Endothelial cell (in vitro differentiated cells): Measurements from ENCODE around the gene ZNF148. TPM values are rescaled to one million over a fixed set of nuclear protein-coding genes. Genes with fewer than 3 reads are reported as not detected.
"Not testable (repeated sequence)": the region's sequence is repeated elsewhere in the genome, so short reads cannot be mapped to it uniquely, and the experiment has no call there.

ENCODE experiments used
- DNase-seq: peaks from one replicate; pipeline ENCODE4 v3.0.0; 2021; ENCODE audit warnings: low spot score
- H3K27ac Mint-ChIP-seq: one replicate; pipeline ENCODE4 v1.8.0; 2021; ENCODE audit warnings: mixed read lengths, inconsistent platforms; ENCODE audit not compliant: unreplicated experiment
- H3K27me3 Mint-ChIP-seq: one replicate; pipeline ENCODE4 v1.8.0; 2021; ENCODE audit warnings: mild to moderate bottlenecking, moderate library complexity, mixed read lengths, inconsistent platforms; ENCODE audit not compliant: unreplicated experiment
- H3K36me3 Mint-ChIP-seq: one replicate; pipeline ENCODE4 v1.8.0; 2021; ENCODE audit warnings: mild to moderate bottlenecking, low read depth, mixed read lengths, inconsistent platforms; ENCODE audit not compliant: unreplicated experiment
- H3K4me1 Mint-ChIP-seq: one replicate; pipeline ENCODE4 v1.8.0; 2021; ENCODE audit warnings: mild to moderate bottlenecking, mixed read lengths, inconsistent platforms; ENCODE audit not compliant: unreplicated experiment
- H3K4me3 Mint-ChIP-seq: one replicate; pipeline ENCODE4 v1.8.0; 2021; ENCODE audit warnings: mild to moderate bottlenecking, mixed read lengths, inconsistent platforms; ENCODE audit not compliant: unreplicated experiment
- H3K9me3 Mint-ChIP-seq: one replicate; pipeline ENCODE4 v1.8.0; 2021; ENCODE audit warnings: mixed read lengths, inconsistent platforms; ENCODE audit not compliant: unreplicated experiment
- CTCF ChIP-seq: fragments of 200-600 bp; sonication (generic); IDR thresholded peaks from one replicate; pipeline ENCODE4 v1.5.0; 2021; ENCODE audit warnings: antibody characterized with exemption; ENCODE audit not compliant: unreplicated experiment
- total RNA-seq: library from RNA; stranded (reverse); fragmentation: NEBNext Ultra II Directional; extraction: Animal tissue kit (Norgen Biotek cat#: 25700); gene quantifications from one replicate; pipeline ENCODE4 v1.2.1, GENCODE V29; 2021; ENCODE audit not compliant: unreplicated experiment

ZNF148 gene
- total RNA-seq, 1 donor from 2014 or later: 34.3 TPM

GRCh38 chr3:125401402-125401801 is 26.3 kb upstream of the ZNF148 start:
- DNase-seq: no peak
- H3K27ac Mint-ChIP-seq: no peak overlapping the region
- no peak for TF ChIP-seq CTCF
- H3K4me1 Mint-ChIP-seq: no peaks in the 10 kb centered on the region
- H3K36me3 Mint-ChIP-seq: no peaks in the 10 kb centered on the region
- peaks cover 6% of the 10 kb centered on the region for H3K27me3 Mint-ChIP-seq
- H3K9me3 Mint-ChIP-seq: peaks cover 4% of the 10 kb centered on the region
- no peak overlapping the region for H3K4me3 Mint-ChIP-seq

- TF ChIP-seq CTCF: no peak
- no peaks in the 10 kb centered on the region for H3K9me3 Mint-ChIP-seq
- no peak overlapping the region for H3K27ac Mint-ChIP-seq
- no peaks in the 10 kb centered on the region for H3K36me3 Mint-ChIP-seq
- peaks cover 3% of the 10 kb centered on the region for H3K27me3 Mint-ChIP-seq
- DNase-seq: no peak
- H3K4me1 Mint-ChIP-seq: no peaks in the 10 kb centered on the region
- H3K4me3 Mint-ChIP-seq: no peak overlapping the region
Measured at GRCh38 chr3:125398952-125399351, 23.8 kb upstream of the ZNF148 start.

GRCh38 chr3:125395091-125395490 is 20.0 kb upstream of the ZNF148 start:
- Mint-ChIP-seq H3K9me3 (no peaks in the 10 kb centered on the region), H3K4me1 (no peaks in the 10 kb centered on the region), H3K27ac (no peak overlapping the region), H3K27me3 (peaks cover 3% of the 10 kb centered on the region), H3K36me3 (no peaks in the 10 kb centered on the region), H3K4me3 (no peak overlapping the region)
- DNase-seq: no peak
- no peak for TF ChIP-seq CTCF

- DNase-seq: no peak
- no peak for TF ChIP-seq CTCF
- H3K4me1 Mint-ChIP-seq: peaks cover 3% of the 10 kb centered on the region
- no peak overlapping the region for H3K4me3 Mint-ChIP-seq
- H3K27ac Mint-ChIP-seq: no peak overlapping the region
- peaks cover 3% of the 10 kb centered on the region for H3K27me3 Mint-ChIP-seq
- no peaks in the 10 kb centered on the region for H3K36me3 Mint-ChIP-seq
- peaks cover 2% of the 10 kb centered on the region for H3K9me3 Mint-ChIP-seq
Measured at GRCh38 chr3:125394406-125394805, 19.3 kb upstream of the ZNF148 start.

- Mint-ChIP-seq H3K27ac (peak overlapping the region; percentile 6), H3K36me3 (no peaks in the 10 kb centered on the region), H3K4me1 (peaks cover 9% of the 10 kb centered on the region), H3K4me3 (no peak overlapping the region), H3K9me3 (peaks cover 4% of the 10 kb centered on the region), H3K27me3 (peaks cover 4% of the 10 kb centered on the region)
- no peak for DNase-seq
- TF ChIP-seq CTCF: no peak
Measured at GRCh38 chr3:125389282-125389681, 14.2 kb upstream of the ZNF148 start.

- H3K9me3 Mint-ChIP-seq, H3K36me3 Mint-ChIP-seq, H3K4me1 Mint-ChIP-seq, H3K27me3 Mint-ChIP-seq, DNase-seq, H3K4me3 Mint-ChIP-seq, H3K27ac Mint-ChIP-seq: not testable (repeated sequence)
Measured at GRCh38 chr3:125388369-125388768, 13.2 kb upstream of the ZNF148 start.
